Heart left ventricle (tissue), 16 donors: ENCODE results near the gene NOTCH4. TPM values are rescaled to one million over a fixed set of nuclear protein-coding genes. Genes with fewer than 3 reads are reported as not detected.
"Not testable (repeated sequence)": the region's sequence is repeated elsewhere in the genome, so short reads cannot be mapped to it uniquely, and the experiment has no call there.

Experiments used
- ATAC-seq, 4 donors: fragments of 200-7000 bp; cut with Tn5 transposase; one replicate each; pipeline ENCODE4 v1.9.1; 2020 to 2022; ENCODE audit warnings: moderate library complexity in 4 of 4, mild to moderate bottlenecking in 3 of 4, moderate number of reproducible peaks in 1 of 4
- DNase-seq, 5 donors: peaks; one replicate each; pipeline ENCODE4 v3.0.0-alpha.2; 2020
- H3K27ac ChIP-seq, 12 donors: fragments of 200-600 bp; sonication (generic) in 4 of 12; one replicate each; pipeline versions ENCODE4 v1.5.0 to v1.8.0; 2016 to 2022; ENCODE audit warnings: mild to moderate bottlenecking in 2 of 12
- H3K27me3 ChIP-seq, 9 donors: fragments of 200-600 bp; sonication (generic) in 2 of 9; one replicate each; pipeline versions ENCODE4 v1.5.1 to v1.8.0; 2016 to 2022; ENCODE audit warnings: mild to moderate bottlenecking in 3 of 9
- H3K36me3 ChIP-seq, 9 donors: fragments of 200-600 bp; sonication (generic) in 2 of 9; one replicate each; pipeline versions ENCODE4 v1.5.0 to v1.8.0; 2018 to 2022; ENCODE audit warnings: mild to moderate bottlenecking in 2 of 9
- H3K4me1 ChIP-seq, 12 donors: fragments of 200-600 bp; sonication (generic) in 4 of 12; one replicate each; pipeline versions ENCODE4 v1.5.0 to v1.8.0; 2016 to 2022; ENCODE audit warnings: mild to moderate bottlenecking in 3 of 12
- H3K4me3 ChIP-seq, 12 donors: fragments of 200-600 bp; sonication (generic) in 4 of 12; one replicate each; pipeline versions ENCODE4 v1.5.0 to v1.8.0; 2017 to 2022; ENCODE audit warnings: mild to moderate bottlenecking in 9 of 12, moderate library complexity in 4 of 12
- H3K9me3 ChIP-seq, 12 donors: fragments of 200-600 bp; sonication (generic) in 4 of 12; one replicate each; pipeline versions ENCODE4 v1.5.0 to v1.8.0; 2016 to 2022; ENCODE audit warnings: mild to moderate bottlenecking in 1 of 12
- CTCF ChIP-seq, 12 donors: fragments of 200-600 bp; sonication (generic) in 4 of 12; IDR thresholded peaks; one replicate each; pipeline versions ENCODE4 v1.5.0 to v1.8.0; 2018 to 2022; ENCODE audit warnings: antibody characterized with exemption in 12 of 12, mild to moderate bottlenecking in 5 of 12
- POLR2A ChIP-seq, 2 donors: fragments of 450-650 bp; IDR thresholded peaks; one replicate each; pipeline ENCODE4 v1.6.1; 2017; ENCODE audit warnings: antibody characterized with exemption in 2 of 2, mild to moderate bottlenecking in 2 of 2, moderate library complexity in 2 of 2
- WGBS, 4 donors: extraction: QIAGEN DNeasy Blood & Tissue Kit in 2 of 4; methylation state at CpG; one replicate each; pipeline versions ENCODE4 v1.1.5 to v1.1.7; 2013 to 2018; 5-methylcytosine and 5-hydroxymethylcytosine counted together
- intact Hi-C, 10 donors: fragments of 100-400 bp; cut with DNase I; formaldehyde crosslinking; loops; one replicate each; pipeline versions ENCODE4 v1.11.1 to v1.14.2; 2022
- long read RNA-seq, 3 donors: library from polyadenylated mRNA; unstranded; transcript quantifications; one replicate each; pipeline ENCODE4 v2.0.0, GENCODE V29; 2020 to 2021
- polyA plus RNA-seq, 2 donors: library from polyadenylated mRNA; stranded (reverse); fragments of 200-250 nt; gene quantifications; one replicate each; pipeline ENCODE4 v1.2.3, GENCODE V29; 2013
- total RNA-seq, 9 donors: library from RNA; depleted of rRNA in 2 of 9; stranded (reverse); fragments of >200 nt in 2 of 9; fragmentation: NEBNext Ultra II Directional in 3 of 9; extraction: Animal tissue kit (Norgen Biotek cat#: 25700) in 3 of 9; gene quantifications; one replicate each; pipeline versions ENCODE4 v1.1.0 to v1.2.4, GENCODE V29; 2016 to 2023
- donor health status: ischemic (EF 13 %, LVEDD 7.1; RV severe dilation, severe dysfunction).
- donor health status: healthy with polysubstance abuse.
- donor health status: DM: no; HTN: yes; CAD: no.
- donor health status: DM: no; HTN: no; CAD: no.
- donor health status: ischemic (EF 25% LVEDD 6.9; RV normal size, moderate dysfunction).
- donor health status: ischemic (EF 25% LVEDD 5.7; RV mildly dilated, moderate dysfunction).
- donor health status: healthy.
- donor health status: DM: yes; HTN: yes; CAD: no.
- donor health status: ischemic (EF 35%, LVEDD 5.7; RV mildly dilated, moderate dysfunction).
- donor health status: nonischemic (EF 11% LVEDD 7.7; RV severe dilation, severe dysfunction).
- donor health status: DM: yes; HTN: yes; CAD: no.
- donor health status: PGD.
- donor health status: ischemic (EF 29% LVEDD 5.4; RV normal size, mild dysfunction).
- donor health status: nonischemic (EF 23%, LVEDD 6.1; RV moderate dilation, normal function).

Gene NOTCH4
- 10 to 100 TPM; 15.8 to 55.5 (median 24.6) TPM for total RNA-seq
- polyA plus RNA-seq = 10 to 100 TPM; 32.8 to 42.2 TPM
- long read RNA-seq, donor 1, transcript NOTCH4-203 (11 exons, 3,075 nt) = major isoform, 6 of 47 reads
- long read RNA-seq, donor 1, partial matches to known transcripts = 19 of 47 reads
- long read RNA-seq, donor 1, other reads (novel, unspliced or antisense) = 22 of 47 reads
- long read RNA-seq, donor 2, partial matches to known transcripts = 25 of 39 reads
- long read RNA-seq, donor 2, other reads (novel, unspliced or antisense) = 12 of 39 reads
- long read RNA-seq, donor 3, partial matches to known transcripts = 8 of 30 reads
- long read RNA-seq, donor 3, other reads (novel, unspliced or antisense) = 18 of 30 reads

GRCh38 chr6:32223258-32224235 is at the start of gene NOTCH4:
Gene NOTCH4, minus strand, starts transcription at chr6:32224067. Its CDS starts 139 bp downstream, at chr6:32223928.
- peaks cover 0 to 34% (median 8%) of the 10 kb centered on the region in 9 donors for H3K36me3 ChIP-seq
- H3K4me1 ChIP-seq = peaks cover 0 to 6% (median 0%) of the 10 kb centered on the region in 12 donors
- DNase-seq (peak in 4 of 5 donors; percentile 50 to 74 (median 68)), ATAC-seq (peak; percentile 65 to 90 (median 78))
- no peaks in the 10 kb centered on the region for H3K27me3 ChIP-seq
- H3K27ac ChIP-seq = peak within 1 kb of the TSS; percentile 73 to 98 (median 92)
- 38 to 51% (median 43%) methylated on average over 20 of the region's 20 CpGs for WGBS, 4 donors
- TF ChIP-seq POLR2A (IDR thresholded peaks at IDR 0.05) (peak in 1 of 2 donors; percentile 38), CTCF (IDR thresholded peaks at IDR 0.05) (no peak)
- intact Hi-C loops = no loop called here
- no peaks in the 10 kb centered on the region for H3K9me3 ChIP-seq
- H3K4me3 ChIP-seq = peak within 1 kb of the TSS; percentile 14 to 66 (median 52)

- Histone ChIP-seq H3K9me3 (peaks cover 0 to 11% (median 0%) of the 10 kb centered on the region in 12 donors), H3K4me3 (no peak overlapping the region), H3K36me3 (no peaks in the 10 kb centered on the region), H3K27me3 (peaks cover 0 to 3% (median 0%) of the 10 kb centered on the region in 9 donors), H3K4me1 (peaks cover 0 to 6% (median 0%) of the 10 kb centered on the region in 12 donors), H3K27ac (peak overlapping the region in 1 of 12 donors; percentile 63)
- ATAC-seq (no peak), DNase-seq (no peak)
- 60 to 81% (median 73%) methylated on average over 1 of the region's 1 CpG for WGBS, 4 donors
- no peak for TF ChIP-seq POLR2A (IDR thresholded peaks at IDR 0.05)
- no peak for TF ChIP-seq CTCF (IDR thresholded peaks at IDR 0.05)
- intact Hi-C loops = loop anchor here in 1 of 10 donors (1.0 kb wide), 1 partner anchor 24 kb away; no protein-coding TSS in a partner anchor
Observed at GRCh38 chr6:32271429-32271828, 47.6 kb upstream of the NOTCH4 start.

- WGBS, 4 donors = 77 to 91% (median 84%) methylated on average over 3 of the region's 3 CpGs
- H3K27me3 ChIP-seq, H3K36me3 ChIP-seq, intact Hi-C loops, DNase-seq, H3K4me1 ChIP-seq, H3K9me3 ChIP-seq, ATAC-seq, H3K27ac ChIP-seq, H3K4me3 ChIP-seq: not testable (repeated sequence)
Observed at GRCh38 chr6:32268459-32268858, 44.6 kb upstream of the NOTCH4 start.

GRCh38 chr6:32267035-32267434 is 43.2 kb upstream of the NOTCH4 start:
- Histone ChIP-seq H3K9me3 (peaks cover 0 to 9% (median 0%) of the 10 kb centered on the region in 12 donors), H3K27ac (no peak overlapping the region), H3K27me3 (no peaks in the 10 kb centered on the region), H3K36me3 (peaks cover 0 to 4% (median 0%) of the 10 kb centered on the region in 9 donors), H3K4me3 (no peak overlapping the region), H3K4me1 (peaks cover 0 to 6% (median 0%) of the 10 kb centered on the region in 12 donors)
- TF ChIP-seq CTCF (IDR thresholded peaks at IDR 0.05) (no peak), POLR2A (IDR thresholded peaks at IDR 0.05) (no peak)
- ATAC-seq (no peak), DNase-seq (no peak)
- intact Hi-C loops = no loop called here

- 75 to 97% (median 96%) methylated on average over 4 of the region's 4 CpGs for WGBS, 4 donors
- not testable (repeated sequence) for H3K27ac ChIP-seq, DNase-seq, ATAC-seq, H3K27me3 ChIP-seq, H3K4me3 ChIP-seq, H3K36me3 ChIP-seq
- intact Hi-C loops = loop anchor here in 2 of 10 donors (5.0 kb wide), 1 partner anchor 135 kb away; no protein-coding TSS in a partner anchor
- Histone ChIP-seq H3K9me3 (peaks cover 0 to 17% (median 0%) of the 10 kb centered on the region in 12 donors), H3K4me1 (peaks cover 0 to 17% (median 0%) of the 10 kb centered on the region in 12 donors)
Observed at GRCh38 chr6:32257262-32257661, 33.4 kb upstream of the NOTCH4 start.
